ENCODE measurements around the gene RPS28.

DNA sequence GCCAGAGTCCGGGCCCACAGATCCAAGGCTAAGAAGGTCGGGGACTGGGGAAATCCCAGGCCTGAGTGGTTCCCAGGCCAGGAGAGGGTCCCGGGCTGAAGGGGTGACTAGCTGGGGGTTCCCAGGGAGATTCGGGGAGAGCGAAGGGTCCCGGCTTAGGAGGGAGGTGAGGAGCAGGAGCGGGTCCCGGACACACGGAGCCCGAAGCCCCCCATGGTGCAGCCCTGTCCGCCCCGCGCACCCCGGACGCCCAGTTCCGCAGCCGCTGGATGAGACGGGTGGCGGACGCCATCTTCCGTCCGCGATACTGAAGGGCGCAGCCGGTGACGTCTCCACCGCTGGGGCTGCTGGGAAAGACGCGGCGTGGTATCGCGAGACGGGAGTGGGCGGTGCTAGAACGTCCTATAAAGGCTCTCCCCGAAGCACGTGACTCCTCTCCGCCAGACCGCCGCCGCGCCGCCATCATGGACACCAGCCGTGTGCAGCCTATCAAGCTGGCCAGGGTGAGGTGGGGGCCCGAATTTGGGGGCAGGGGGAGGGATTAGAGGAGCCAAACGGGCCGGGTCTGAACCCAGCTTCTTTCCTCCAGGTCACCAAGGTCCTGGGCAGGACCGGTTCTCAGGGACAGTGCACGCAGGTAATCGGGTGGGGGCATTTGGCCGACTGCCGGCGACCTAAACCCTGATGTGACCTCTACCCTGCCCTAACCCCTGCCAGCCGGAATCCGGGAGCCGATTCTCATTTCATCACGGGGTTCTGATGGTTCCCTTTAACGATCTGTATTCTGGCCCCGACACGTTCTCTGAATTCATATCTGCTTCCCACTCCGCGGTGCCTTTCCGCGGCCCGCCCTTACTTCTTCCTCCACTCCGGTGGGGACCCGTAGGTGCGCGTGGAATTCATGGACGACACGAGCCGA is at the start of gene RPS28, which contains the start of gene NDUFA7:
- TF ChIP-seq, protein P1, sequence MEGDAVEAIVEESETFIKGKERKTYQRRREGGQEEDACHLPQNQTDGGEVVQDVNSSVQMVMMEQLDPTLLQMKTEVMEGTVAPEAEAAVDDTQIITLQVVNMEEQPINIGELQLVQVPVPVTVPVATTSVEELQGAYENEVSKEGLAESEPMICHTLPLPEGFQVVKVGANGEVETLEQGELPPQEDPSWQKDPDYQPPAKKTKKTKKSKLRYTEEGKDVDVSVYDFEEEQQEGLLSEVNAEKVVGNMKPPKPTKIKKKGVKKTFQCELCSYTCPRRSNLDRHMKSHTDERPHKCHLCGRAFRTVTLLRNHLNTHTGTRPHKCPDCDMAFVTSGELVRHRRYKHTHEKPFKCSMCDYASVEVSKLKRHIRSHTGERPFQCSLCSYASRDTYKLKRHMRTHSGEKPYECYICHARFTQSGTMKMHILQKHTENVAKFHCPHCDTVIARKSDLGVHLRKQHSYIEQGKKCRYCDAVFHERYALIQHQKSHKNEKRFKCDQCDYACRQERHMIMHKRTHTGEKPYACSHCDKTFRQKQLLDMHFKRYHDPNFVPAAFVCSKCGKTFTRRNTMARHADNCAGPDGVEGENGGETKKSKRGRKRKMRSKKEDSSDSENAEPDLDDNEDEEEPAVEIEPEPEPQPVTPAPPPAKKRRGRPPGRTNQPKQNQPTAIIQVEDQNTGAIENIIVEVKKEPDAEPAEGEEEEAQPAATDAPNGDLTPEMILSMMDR (conservative IDR thresholded peaks at IDR 0.05; ENCODE audit: low read depth, low read length): peak; percentile 38; the same call in 1 of the 2 replicates
- no peak for TF ChIP-seq EZH2 (IDR thresholded peaks at IDR 0.05; ENCODE audit: low read length, unreplicated experiment)

Measured in PC-3 (cell line).